GM18517 (cell line): Measurements from ENCODE around the gene SETMAR.
"Not testable (repeated sequence)": the region's sequence is repeated elsewhere in the genome, so short reads cannot be mapped to it uniquely, and the experiment has no call there.

Source experiments
- ATAC-seq: cut with Tn5 transposase; IDR thresholded peaks from one replicate; pipeline ENCODE4 v1.9.1; 2021; ENCODE audit warnings: mild to moderate bottlenecking, moderate library complexity; ENCODE audit not compliant: unreplicated experiment

SETMAR gene

DNA sequence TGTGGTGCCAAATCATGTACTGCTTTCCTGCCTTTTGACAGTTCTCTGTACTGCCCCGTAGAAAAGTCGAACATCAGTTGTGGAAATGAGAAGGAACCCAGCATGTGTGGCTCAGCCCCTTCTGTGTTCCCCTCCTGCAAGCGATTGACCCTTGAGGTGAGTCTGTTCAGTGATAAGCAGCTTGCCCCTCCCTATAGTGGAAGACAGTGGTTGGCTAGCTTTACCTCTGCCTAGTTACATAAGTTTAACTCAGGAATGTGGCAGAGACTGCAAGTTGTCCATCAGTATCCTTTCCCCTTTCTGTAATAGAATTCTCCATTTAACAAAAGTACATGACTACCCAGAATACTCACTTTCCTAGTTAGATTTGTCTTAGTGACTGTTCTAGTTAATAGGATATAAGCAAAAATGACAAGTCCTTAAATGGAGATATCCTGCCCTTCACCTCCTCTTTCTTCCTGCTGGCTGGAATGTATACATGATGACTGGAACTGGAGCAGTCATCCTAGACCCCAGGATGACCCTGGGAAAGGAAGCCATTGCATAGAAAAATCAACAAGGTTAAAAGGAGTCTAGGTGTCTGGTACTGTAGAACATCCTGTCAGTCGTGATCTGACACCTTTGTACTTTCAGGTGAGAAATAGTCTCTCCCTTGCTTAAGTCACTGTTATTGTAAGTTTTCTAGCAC lies 10.6 kb downstream of the SETMAR start:
- ATAC-seq: no peak

DNA sequence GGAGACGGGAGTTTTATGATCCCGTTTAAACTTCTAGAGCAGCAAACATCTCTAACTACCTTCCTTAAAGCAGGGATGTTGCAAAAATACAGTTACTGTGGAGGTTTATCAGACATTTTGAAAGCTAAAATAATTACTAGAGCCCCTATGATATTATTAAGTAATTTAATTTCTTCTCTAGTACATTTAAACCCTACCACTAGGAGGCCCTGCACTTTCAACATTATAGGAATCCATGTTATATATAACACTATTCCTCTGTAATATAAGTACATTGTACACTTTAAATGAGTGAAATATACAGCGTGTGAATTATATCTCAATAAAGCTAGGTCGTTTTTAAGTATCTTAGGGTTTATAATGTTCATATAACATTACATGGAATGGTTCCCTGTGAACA lies 11.5 kb downstream of the SETMAR start:
- no peak for ATAC-seq

DNA sequence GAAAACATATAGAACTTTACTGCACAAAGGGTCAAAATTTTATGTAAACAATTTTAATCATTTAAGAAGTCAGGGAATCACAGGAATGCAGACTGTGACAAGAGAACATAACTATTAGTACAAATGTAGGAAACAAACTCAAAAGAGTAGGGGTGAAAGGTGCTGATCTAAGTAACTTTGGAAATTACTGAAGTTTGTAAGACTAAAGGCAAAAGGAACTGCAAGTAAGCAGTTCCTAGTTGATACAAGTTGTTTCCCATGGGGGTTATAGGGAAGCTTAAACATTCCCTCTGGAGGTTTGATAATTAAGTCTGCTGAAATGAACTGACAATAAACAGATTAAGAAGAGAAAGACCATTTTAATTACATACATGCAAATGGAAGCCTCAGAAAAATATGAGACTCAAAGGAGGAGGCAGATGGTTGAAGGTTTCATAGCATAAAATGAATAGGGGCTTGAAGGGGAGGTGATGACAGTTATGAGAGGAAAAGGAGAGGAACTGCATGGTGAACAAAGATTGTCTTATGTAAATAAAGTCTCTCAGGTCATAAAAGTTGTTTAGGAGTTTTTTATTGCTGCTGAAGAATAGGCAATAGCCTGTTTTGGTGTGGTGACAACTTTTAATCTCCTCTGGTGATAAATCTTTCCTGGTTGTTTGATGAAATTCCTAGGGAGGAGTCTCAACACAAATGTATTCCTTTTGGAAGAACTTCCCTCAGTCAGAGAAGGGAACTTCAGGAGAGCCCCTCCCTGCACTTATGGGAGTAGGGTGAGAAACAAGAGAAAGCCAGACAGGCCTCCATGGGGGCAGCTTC lies 17.1 kb downstream of the SETMAR start:
- no peak for ATAC-seq

DNA sequence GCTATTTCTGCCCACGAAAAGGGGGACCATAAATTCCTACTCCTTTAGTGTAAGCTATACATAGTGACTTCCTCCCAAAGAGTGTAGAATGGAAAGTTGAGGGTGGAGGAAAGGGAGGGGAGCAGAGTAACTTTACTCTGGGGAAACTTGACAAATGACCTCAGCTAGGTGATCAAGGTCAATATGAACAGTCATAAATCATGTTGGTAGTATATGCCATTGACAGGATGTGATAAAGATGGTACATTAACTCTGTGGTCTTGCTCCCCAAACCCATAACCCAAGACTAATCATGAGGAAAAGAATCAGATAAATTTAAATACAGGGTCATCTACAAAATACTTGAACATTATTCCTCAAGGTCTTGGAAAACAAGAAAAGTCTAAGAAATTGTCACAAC lies 18.6 kb downstream of the SETMAR start:
- ATAC-seq: no peak

DNA sequence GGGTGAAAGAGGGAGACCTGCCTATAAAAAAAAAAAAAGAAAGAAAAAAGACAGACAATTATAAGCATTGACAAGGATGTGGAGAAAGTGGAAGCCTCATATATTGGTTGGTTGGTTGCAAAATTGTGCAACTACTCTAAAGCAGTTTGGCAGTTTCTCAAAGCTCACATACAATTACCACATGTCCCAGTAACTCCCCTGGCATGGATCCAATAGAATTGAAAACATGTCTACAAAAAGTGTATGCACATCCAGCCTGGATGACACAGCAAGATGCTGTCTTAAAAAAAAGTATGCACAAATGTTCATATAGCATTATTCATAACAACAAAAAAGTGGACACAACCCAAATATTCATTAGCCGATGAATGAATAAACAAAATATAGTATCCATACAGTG lies 19.5 kb downstream of the SETMAR start:
- ATAC-seq: no peak

DNA sequence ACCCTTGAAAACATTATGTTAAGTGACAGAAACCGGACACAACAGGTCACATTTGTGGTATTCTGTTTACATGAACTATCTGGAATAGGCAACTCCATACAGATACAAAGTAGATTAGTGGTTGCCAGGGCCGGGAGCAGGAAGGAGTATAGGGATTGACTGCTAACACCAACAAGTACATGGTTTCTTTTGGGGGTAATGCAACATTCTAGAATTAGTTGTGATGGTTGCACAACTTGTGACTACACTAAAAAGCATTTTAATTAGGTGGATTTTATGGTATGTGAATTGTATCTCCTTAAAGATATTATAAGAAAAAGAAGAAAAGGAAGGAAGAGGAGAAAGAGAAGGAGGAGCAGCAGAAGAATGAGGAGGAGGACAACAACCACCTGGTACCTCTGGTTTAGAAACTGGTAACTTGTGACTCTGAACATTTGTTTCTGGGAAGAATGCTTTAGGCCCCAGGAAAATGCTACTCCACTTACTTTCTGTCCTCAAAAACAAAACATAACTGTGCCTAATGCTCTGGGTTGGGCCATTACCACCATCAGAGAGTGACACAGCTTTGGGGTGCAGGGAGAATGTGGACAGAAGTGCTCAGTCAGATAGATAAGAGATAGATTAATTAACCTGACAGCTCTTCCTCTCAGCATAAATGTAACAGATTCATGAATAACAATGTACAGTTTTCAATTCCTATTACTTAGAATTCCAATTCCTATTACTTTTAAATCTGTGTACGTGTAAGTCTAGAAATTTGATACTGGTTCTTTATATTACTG lies 20.3 kb downstream of the SETMAR start:
- ATAC-seq: no peak

DNA sequence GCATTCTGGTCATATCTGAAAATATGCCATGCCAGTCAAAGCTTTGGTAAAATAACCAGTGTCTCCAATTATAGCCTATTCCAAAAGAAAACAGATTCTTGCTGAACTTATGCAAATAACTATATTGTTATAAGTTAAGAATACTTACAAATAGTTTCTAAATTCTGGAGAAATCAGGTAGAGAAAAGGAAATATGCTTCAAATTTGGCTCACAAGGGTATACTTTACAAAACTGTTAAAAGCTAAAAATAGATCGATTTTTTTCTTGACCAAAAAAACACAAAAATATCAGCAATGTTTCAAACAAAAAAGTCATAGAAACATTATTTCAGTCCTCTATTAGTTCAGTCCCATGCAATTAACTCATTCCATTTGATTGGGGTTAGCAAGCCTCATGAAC lies 23.7 kb downstream of the SETMAR start:
- ATAC-seq: no peak

DNA sequence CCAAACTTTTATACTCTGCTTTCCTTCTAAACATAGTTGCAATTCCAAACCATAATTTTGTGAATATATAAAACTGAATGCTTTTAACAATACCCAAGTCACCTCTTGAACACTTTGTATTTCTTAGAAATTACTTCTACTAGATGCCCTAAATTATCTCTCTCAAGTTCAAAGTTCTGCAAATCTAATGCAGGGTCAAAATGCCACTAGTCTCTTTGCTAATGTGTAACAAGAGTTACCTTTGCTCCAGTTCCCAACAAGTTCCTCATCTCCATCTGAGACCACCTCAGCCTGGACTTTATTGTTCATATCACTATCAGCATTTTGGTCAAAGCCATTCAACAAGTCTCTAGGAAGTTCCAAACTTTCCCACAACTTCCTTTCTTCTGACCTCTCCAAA lies 26.6 kb downstream of the SETMAR start:
- not testable (repeated sequence) for ATAC-seq

DNA sequence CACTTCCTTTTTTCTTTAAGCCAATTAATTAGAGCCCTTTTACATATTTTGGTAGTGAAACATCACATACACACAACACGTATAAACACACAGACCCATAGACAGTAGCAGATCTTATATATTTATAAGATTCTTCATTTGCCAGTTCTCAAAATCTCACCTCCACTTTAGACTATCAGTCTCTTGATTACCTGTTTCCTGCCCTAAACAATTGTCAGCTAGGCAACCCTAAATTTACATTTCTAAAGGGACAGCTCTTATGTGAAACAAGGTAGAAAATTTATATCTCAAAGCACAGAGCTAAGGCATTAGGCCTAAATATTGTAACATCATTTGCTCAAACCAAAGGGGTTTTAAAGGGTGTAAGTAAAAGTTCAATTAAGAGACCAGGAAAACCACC lies 28.9 kb downstream of the SETMAR start:
- no peak for ATAC-seq

DNA sequence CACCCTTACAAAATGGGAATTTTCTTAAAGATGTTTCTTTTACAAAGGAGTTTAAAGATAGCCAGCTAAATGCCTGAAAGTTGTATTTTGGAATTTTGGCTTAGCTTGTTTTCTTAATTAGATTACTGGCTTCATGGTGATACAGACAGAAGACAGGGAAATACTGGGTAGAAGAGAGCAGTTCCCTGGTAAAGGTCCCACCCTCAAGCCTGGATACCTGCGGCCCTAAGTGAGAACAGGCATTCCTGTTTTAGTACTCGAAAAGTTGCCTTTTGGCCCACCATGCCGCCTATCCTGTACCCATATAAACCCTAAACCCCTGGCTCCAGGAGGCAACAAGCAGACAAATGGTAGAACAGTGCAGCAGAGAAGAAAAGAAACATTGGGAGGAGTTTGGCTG lies 29.4 kb downstream of the SETMAR start:
- ATAC-seq: no peak

DNA sequence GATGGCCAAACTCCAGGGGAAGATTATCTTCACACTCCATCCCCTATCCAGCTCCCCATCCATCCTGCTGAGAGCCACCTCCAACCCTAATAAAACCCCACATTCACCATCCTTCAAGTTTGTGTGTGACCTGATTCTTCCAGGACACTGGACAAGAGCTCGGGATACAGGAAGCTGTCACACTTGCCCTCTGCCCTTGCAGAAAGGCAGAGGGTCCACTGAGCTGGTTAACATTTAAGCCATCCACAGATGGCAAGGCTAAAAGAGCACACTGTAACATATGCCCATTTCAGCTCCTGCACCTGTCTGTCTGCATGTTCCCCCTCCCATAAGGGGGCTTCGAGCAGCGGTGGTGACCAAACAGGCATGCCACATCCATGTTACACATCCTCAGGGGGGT lies 29.8 kb downstream of the SETMAR start:
- no peak for ATAC-seq

DNA sequence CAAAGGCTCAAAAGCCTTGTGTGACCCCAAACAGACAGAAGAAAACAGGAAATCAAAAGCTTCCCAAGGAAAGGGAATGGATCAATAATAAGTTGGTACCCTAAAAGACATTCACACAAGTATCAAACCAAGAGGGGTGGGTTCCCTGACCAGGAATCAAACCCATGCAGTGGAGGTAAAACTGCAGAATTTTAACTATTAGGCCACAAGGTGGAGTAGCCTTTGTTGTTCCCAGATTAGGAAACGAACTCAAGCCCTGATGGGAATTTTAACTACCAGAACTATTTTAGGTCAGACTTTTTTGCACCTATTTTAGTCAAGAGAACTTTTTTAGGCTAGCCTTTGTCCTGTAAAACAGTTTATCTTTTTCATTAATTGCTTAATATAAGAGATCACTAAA lies 31.4 kb downstream of the SETMAR start:
- no peak for ATAC-seq

DNA sequence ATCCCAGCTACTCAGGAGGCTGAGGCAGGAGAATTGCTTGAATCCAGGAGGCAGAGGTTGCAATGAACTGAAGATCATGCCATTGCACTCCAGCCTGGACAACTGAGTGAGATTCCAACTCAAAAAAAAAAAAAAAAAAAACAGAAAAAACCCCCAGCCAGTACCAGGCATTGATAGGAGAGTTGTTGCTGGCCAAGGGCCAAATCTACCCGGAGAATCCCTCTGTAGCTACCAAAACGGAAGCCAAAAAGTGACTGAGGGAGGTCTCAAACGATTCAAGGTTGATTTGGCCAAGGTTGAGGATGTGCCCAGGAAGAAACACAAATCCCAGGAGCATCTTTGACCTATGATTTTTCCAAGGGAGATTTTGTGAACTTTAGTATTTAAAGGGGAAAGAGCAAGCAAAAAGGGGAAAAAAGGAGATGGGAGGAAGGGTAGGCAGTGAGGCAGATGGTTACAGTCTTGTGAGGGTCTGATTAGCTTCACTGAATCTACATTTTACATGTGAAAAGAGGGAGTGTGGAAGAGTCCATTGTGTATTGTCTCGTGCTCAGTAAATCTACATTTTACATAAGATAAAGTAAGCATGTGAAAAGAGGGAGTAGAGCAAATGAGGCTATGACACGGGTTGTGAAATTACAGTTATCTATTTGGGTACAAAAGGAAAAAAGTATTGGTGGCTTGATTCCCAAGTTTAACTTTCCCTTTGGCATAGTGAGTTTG lies 32.8 kb downstream of the SETMAR start:
- no peak for ATAC-seq

DNA sequence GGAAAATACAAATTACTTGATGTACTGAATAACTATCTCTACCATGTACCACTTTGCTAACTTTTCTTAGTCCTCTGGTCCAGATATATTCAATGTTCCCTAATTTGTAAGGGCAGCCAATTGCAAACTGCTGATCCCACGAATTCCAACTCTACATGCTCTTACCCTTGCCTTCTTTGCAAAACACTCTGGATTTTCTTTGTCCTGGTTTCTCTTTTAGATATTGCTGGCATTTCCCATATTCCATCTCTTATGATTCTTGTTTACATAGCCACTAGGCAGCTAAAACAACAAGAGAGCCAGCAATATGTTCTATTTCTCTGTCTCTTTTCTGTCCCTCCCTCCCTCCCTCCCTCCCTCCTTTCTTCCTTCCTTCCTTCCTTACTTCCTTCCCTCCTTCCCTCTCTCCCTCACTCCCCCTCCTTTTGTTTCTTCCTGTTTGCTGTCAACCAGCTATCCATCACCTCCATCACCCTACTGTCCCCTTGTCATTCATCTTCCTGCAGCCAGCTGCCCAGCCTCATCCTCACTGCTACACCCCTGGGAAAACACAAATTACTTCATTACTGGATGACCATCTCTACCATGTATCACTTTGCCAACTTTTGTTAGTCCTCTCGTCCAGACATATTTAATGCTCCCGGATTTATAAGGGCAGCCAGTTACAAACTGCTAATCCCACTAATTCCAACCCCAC lies 33.8 kb downstream of the SETMAR start:
- ATAC-seq: no peak

DNA sequence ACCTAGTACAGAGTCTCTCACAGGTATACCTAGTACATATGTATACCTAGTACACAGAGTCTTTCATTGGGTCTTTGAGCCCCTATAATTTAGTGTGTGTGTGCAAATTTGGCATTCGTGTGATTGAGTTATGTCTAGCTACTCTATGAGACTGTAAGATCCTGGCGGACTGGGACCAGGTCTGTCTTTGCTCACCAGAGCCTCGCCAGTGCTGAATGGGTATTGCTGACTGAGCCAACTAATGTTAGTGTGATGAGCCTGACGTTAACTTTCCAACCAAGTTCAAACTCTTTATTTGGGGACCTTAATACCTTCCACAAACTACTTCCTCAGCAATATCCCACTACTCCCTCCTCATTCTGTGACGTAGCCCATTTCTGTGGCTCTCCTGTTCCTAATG lies 35.6 kb downstream of the SETMAR start:
- no peak for ATAC-seq

DNA sequence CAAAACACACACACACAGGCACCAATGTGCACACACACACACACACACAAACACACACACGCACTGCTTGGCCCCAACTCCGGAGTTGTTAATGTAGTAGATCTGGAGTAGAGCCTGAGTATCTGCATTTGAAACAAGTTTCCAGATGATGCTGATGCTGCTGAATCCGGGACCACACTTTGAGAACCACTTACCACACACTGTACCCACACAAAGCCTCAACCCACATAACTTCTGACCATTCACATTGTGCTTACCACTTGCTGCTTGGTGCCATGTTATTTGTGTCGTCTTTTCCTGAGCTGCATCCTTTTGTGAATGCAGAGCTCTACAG lies 36.9 kb downstream of the SETMAR start:
- ATAC-seq: no peak

DNA sequence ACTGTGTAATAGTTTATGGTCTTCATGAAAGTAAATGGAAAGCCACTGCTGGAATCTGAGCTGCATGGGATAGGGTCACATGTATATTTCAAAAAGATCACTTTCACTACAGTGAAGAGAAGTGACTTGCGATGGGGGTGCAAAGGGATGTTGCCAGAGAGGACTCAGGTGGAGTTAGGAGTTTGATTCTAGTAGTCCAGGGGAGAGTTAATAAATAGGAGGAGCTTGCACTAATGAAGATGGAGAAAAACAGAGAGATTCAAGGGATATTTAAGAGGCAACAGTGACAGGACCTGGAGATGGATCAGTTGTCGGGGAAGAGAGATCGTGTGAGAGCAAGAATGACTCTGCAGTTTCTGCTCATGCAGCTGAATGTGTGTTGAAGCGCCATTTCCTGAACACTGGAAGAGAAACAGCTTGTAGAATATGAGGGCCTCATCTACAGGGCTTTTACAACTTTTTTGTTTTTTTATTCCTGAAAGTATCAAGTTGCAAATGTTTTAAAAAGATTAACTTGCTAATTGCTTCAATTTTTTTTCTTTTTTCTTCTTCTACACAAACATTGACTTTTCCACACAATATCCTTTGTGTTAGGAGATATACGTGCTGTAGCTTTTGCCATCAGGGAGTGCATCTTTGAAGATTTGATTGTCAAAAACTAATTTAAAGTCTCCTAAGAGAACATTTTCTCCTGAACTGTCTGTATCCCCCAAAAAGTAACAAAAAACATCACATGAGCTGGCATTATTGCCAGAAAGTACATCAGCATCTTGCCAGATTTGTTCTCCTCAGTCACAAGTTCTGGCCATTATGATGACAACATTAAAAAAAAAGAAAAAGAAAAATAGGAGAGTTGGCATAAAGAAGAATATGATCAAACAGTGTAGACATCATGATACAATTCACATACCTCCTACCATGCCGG lies 37.5 kb downstream of the SETMAR start:
- no peak for ATAC-seq

DNA sequence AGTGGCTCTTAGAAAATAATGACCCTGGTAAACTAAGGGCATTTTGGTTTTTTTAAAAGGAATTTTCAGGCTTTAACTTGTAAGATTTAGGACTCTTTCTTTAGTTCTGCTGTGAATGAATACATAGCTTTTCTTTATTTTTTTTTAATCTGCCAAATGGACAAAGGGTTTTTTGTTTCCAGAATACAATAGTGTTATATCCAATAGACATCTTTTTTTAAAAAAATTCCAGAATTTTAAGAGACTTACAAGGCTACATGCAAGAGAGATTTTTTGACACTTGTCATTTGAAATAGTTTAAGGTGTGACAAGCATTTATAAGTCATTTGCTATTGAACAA lies 38.1 kb downstream of the SETMAR start:
- no peak for ATAC-seq

DNA sequence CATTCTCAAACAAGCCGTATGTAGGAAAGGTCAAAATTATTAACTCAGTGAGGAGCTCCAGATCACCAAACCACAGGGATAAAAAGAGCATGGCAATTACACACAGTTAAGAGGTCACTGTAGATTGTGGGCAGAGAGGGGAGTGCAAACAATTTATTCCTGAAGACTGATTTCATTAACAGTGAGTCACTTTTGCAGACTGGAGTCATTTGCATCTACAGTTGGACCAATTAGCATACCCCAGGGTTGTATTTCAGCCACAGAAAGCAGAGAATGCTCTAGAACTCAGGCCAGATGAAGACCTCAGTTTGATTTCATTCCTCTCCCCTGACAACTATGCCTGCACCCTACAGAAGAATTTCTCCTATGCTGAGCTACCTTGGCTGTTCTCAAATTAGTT lies 40.1 kb downstream of the SETMAR start:
- no peak for ATAC-seq

DNA sequence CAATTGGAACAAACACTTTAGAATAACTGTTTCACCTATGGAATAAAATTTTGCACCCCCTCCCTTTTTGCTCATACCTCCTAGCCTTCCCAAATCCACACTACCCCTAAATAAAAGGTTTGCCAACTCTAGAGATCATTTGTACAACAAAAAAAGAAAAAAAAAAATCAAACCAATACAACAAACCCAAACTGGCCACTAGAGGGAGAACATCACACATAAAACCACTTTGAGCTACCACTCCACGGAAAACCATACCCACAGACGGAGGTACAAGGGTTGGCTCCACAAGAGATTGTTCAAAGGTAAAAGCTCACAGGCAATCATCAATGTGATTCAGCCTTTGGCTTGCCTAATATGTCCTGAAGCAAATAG lies 47.6 kb downstream of the SETMAR start:
- peak; percentile 89 for ATAC-seq
